H1 (cell line): ENCODE measurements around the gene NAXD. TPM values are rescaled to one million over a fixed set of nuclear protein-coding genes. Genes with fewer than 3 reads are reported as not detected.
"Not testable (repeated sequence)": the region's sequence is repeated elsewhere in the genome, so short reads cannot be mapped to it uniquely, and the experiment has no call there.

Source experiments
- CTCF ChIA-PET: fragments of 300-600 bp; sonication (Branson Sonifier 250); formaldehyde crosslinking; loops from one replicate; lab custom pipeline; 2021; ENCODE audit not compliant: partially characterized antibody; lab: Charles Lee
- POLR2A ChIA-PET: fragments of 300-600 bp; sonication (Branson Sonifier 250); formaldehyde crosslinking; loops from one replicate; lab custom pipeline; 2021; ENCODE audit warnings: inconsistent platforms; ENCODE audit not compliant: partially characterized antibody; lab: Charles Lee
- DNase-seq, 2 experiments: peaks; one replicate each; pipeline versions ENCODE4 v3.0.0 to v3.0.0-alpha.2; 2010 to 2022; ENCODE audit warnings: low spot score in 2 of 2, low read depth in 1 of 2, mixed read lengths in 1 of 2
- FAIRE-seq: peaks from 2 replicates; lab custom pipeline; 2011; peaks lifted over from hg19 to GRCh38; lab: Jason Lieb, UNC
- H2AFZ ChIP-seq: 2 replicates; pipeline ENCODE4 v1.8.1; 2012; ENCODE audit warnings: low read length, inconsistent platforms
- H2AK5ac ChIP-seq: 2 replicates; pipeline ENCODE4 v1.6.1; 2013; ENCODE audit warnings: low read depth, low read length
- H2BK120ac ChIP-seq: replicated peaks from 2 replicates; pipeline ENCODE3; 2013; ENCODE audit warnings: low read depth, low read length, inconsistent platforms
- H2BK12ac ChIP-seq: 2 replicates; pipeline ENCODE4 v1.6.1; 2013; ENCODE audit warnings: low read depth, low read length
- H2BK15ac ChIP-seq: 2 replicates; pipeline ENCODE4 v1.6.1; 2013; ENCODE audit warnings: low read length
- H2BK20ac ChIP-seq: 2 replicates; pipeline ENCODE4 v1.6.1; 2013; ENCODE audit warnings: low read length
- H2BK5ac ChIP-seq: 2 replicates; pipeline ENCODE4 v1.6.1; 2013; ENCODE audit warnings: low read depth, low read length
- H3K14ac ChIP-seq: 2 replicates; pipeline ENCODE4 v1.6.1; 2013; ENCODE audit warnings: inconsistent platforms; ENCODE audit not compliant: insufficient read length
- H3K18ac ChIP-seq: 2 replicates; pipeline ENCODE4 v1.6.1; 2013; ENCODE audit warnings: low read length; ENCODE audit errors: extremely low read depth
- H3K23ac ChIP-seq: 2 replicates; pipeline ENCODE4 v1.6.1; 2013; ENCODE audit warnings: inconsistent platforms; ENCODE audit not compliant: insufficient read length
- H3K23me2 ChIP-seq: 2 replicates; pipeline ENCODE4 v1.6.1; 2013; ENCODE audit warnings: low read depth, low read length
- H3K27ac ChIP-seq: 2 replicates; pipeline ENCODE4 v1.6.1; 2011; ENCODE audit warnings: low read depth, low read length, inconsistent platforms
- H3K27me3 ChIP-seq, 4 experiments: replicated peaks in 1 of 4; 1 replicate in 1 of 4; 2 replicates in 3 of 4; pipeline versions ENCODE4 v1.6.1 to v1.8.1; 2011 to 2013; ENCODE audit warnings: low read length in 3 of 4, mild to moderate bottlenecking in 3 of 4, inconsistent platforms in 2 of 4, mixed read lengths in 2 of 4, moderate library complexity in 1 of 4; ENCODE audit not compliant: control insufficient read depth in 3 of 4, insufficient read depth in 3 of 4; ENCODE audit errors: extremely low read depth in 1 of 4
- H3K36me3 ChIP-seq, 4 experiments: 2 replicates each; pipeline versions ENCODE4 v1.6.1 to v1.8.1; 2011 to 2013; ENCODE audit warnings: mild to moderate bottlenecking in 4 of 4, low read length in 3 of 4, moderate library complexity in 2 of 4, control low read depth in 1 of 4, inconsistent platforms in 1 of 4; ENCODE audit not compliant: insufficient read depth in 4 of 4, control insufficient read depth in 2 of 4
- H3K4ac ChIP-seq: replicated peaks from 2 replicates; pipeline ENCODE3; 2013; ENCODE audit warnings: low read length, low read depth, mixed read lengths, inconsistent platforms; ENCODE audit not compliant: insufficient read length
- H3K4me1 ChIP-seq, 4 experiments: replicated peaks in 1 of 4; 1 replicate in 1 of 4; 2 replicates in 3 of 4; pipeline versions ENCODE4 v1.6.1 to v1.8.1; 2011 to 2013; ENCODE audit warnings: low read length in 3 of 4, inconsistent platforms in 2 of 4, mixed read lengths in 1 of 4; ENCODE audit not compliant: insufficient read depth in 4 of 4, control insufficient read depth in 3 of 4
- H3K4me2 ChIP-seq, 2 experiments: 2 replicates each; pipeline versions ENCODE4 v1.6.1 to v1.8.1; 2011 to 2013; ENCODE audit warnings: low read depth in 2 of 2, low read length in 2 of 2, control low read depth in 1 of 2, inconsistent platforms in 1 of 2, mild to moderate bottlenecking in 1 of 2; ENCODE audit not compliant: insufficient read depth in 1 of 2
- H3K4me3 ChIP-seq, 4 experiments: fragments of 200-600, 300-600 bp in 1 of 4; sonication (generic), shearing (Covaris generic), sonication (Bioruptor Twin) in 1 of 4; 2 replicates each; pipeline versions ENCODE4 v1.5.1 to v1.8.1; 2011 to 2016; ENCODE audit warnings: low read length in 4 of 4, low read depth in 3 of 4, control low read depth in 2 of 4, inconsistent platforms in 2 of 4, mild to moderate bottlenecking in 2 of 4, mixed read lengths in 1 of 4, moderate library complexity in 1 of 4; ENCODE audit not compliant: insufficient read depth in 2 of 4; ENCODE audit errors: extremely low read depth in 1 of 4
- H3K56ac ChIP-seq: replicated peaks from 2 replicates; pipeline ENCODE3; 2013; ENCODE audit warnings: low read depth, mild to moderate bottlenecking, mixed read lengths, low read length, inconsistent platforms; ENCODE audit not compliant: insufficient read length
- H3K79me1 ChIP-seq: 2 replicates; pipeline ENCODE4 v1.6.1; 2013; ENCODE audit warnings: low read depth, low read length, control low read depth
- H3K79me2 ChIP-seq, 2 experiments: 2 replicates each; pipeline versions ENCODE4 v1.6.1 to v1.8.1; 2012 to 2013; ENCODE audit warnings: low read length in 2 of 2, mild to moderate bottlenecking in 2 of 2, inconsistent platforms in 1 of 2; ENCODE audit not compliant: insufficient read depth in 2 of 2, control insufficient read depth in 1 of 2
- H3K9ac ChIP-seq, 4 experiments: replicated peaks in 1 of 4; 1 replicate in 1 of 4; 2 replicates in 3 of 4; pipeline versions ENCODE4 v1.6.1 to v1.8.1; 2011 to 2013; ENCODE audit warnings: low read depth in 3 of 4, low read length in 3 of 4, control low read depth in 2 of 4, mild to moderate bottlenecking in 2 of 4, moderate library complexity in 2 of 4, inconsistent platforms in 1 of 4; ENCODE audit errors: extremely low read depth in 1 of 4
- H3K9me3 ChIP-seq, 2 experiments: 2 replicates each; pipeline versions ENCODE4 v1.6.1 to v1.8.1; 2012 to 2013; ENCODE audit warnings: mild to moderate bottlenecking in 2 of 2, moderate library complexity in 2 of 2, control low read depth in 1 of 2, inconsistent platforms in 1 of 2, low read depth in 1 of 2, low read length in 1 of 2, mixed read lengths in 1 of 2; ENCODE audit not compliant: insufficient read depth in 2 of 2
- H4K20me1 ChIP-seq, 2 experiments: replicated peaks in 1 of 2; 2 replicates each; pipeline versions ENCODE3 to v1.8.1; 2011 to 2013; ENCODE audit warnings: inconsistent platforms in 2 of 2, low read length in 2 of 2, mild to moderate bottlenecking in 1 of 2; ENCODE audit not compliant: insufficient read depth in 2 of 2, control insufficient read depth in 1 of 2
- H4K5ac ChIP-seq: 2 replicates; pipeline ENCODE4 v1.6.1; 2013; ENCODE audit warnings: low read length, low read depth, mixed read lengths, inconsistent platforms; ENCODE audit not compliant: insufficient read length
- H4K8ac ChIP-seq: 2 replicates; pipeline ENCODE4 v1.8.0; 2013; ENCODE audit warnings: mild to moderate bottlenecking, moderate library complexity, low read length, inconsistent platforms; ENCODE audit not compliant: insufficient read depth; ENCODE audit errors: extremely low read depth
- H4K91ac ChIP-seq: replicated peaks from 2 replicates; pipeline ENCODE3; 2013; ENCODE audit warnings: low read length, mixed read lengths, inconsistent platforms; ENCODE audit not compliant: insufficient read length
- WGBS, 2 experiments: shearing (Covaris generic) in 1 of 2; methylation state at CpG; one replicate each; pipeline versions ENCODE4 v1.1.6 to v1.1.7; 2013 to 2015; ENCODE audit warnings: low lambda C conversion rate in 2 of 2, mixed read lengths in 2 of 2, inconsistent platforms in 1 of 2, low coverage in 1 of 2, missing lambda C conversion rate in 1 of 2; ENCODE audit not compliant: insufficient replicate concordance in 2 of 2, insufficient coverage in 1 of 2, insufficient read length in 1 of 2; ENCODE audit errors: extremely low coverage in 1 of 2, missing lambda C conversion rate in 1 of 2; 5-methylcytosine and 5-hydroxymethylcytosine counted together
- polyA plus RNA-seq, 7 experiments: library from polyadenylated mRNA; depleted of rRNA in 3 of 7; stranded (reverse) in 5 of 7; unstranded in 2 of 7; fragments of >200 nt in 5 of 7; fragments of 200-250 nt in 2 of 7; gene quantifications; 1 replicate in 5 of 7; 2 replicates in 1 of 7; 4 replicates in 1 of 7; pipeline versions ENCODE4 v1.2.1 to v1.2.3, GENCODE V29; 2011 to 2013; ENCODE audit warnings: missing spikeins in 2 of 7, mixed read lengths in 2 of 7
- total RNA-seq: library from RNA; stranded (reverse); fragmentation: NEBNext Ultra II Directional; extraction: Animal tissue kit (Norgen Biotek cat#: 25700); gene quantifications from 2 replicates; pipeline ENCODE4 v1.2.1, GENCODE V29; 2021

Gene NAXD
- total and polyA plus RNA-seq, 2 of the 8 experiments (the other 6 are each of a cell fraction or from before 2014, with no cell fraction given) = 25.4 to 35.5 TPM

- H2BK15ac ChIP-seq, H3K79me2 ChIP-seq, H3K23me2 ChIP-seq, H2BK20ac ChIP-seq, H2BK12ac ChIP-seq, FAIRE-seq, H4K91ac ChIP-seq, H3K4me2 ChIP-seq, H3K9ac ChIP-seq, DNase-seq, H2BK120ac ChIP-seq, H3K4me1 ChIP-seq, H4K20me1 ChIP-seq, H3K23ac ChIP-seq, H3K4ac ChIP-seq, H3K14ac ChIP-seq, H4K8ac ChIP-seq, H4K5ac ChIP-seq, POLR2A ChIA-PET, H3K27me3 ChIP-seq, H2AFZ ChIP-seq, H3K56ac ChIP-seq, H2AK5ac ChIP-seq, H3K18ac ChIP-seq, H3K4me3 ChIP-seq, H3K27ac ChIP-seq, H3K79me1 ChIP-seq, H2BK5ac ChIP-seq: not testable (repeated sequence)
- WGBS, 2 experiments = 92% methylated on average over 11 of the region's 11 CpGs; no CpG with 5 or more reads in 1 of the 2 experiments
- Histone ChIP-seq H3K36me3 (peaks cover 0 to 28% (median 15%) of the 10 kb centered on the region in 4 experiments; a peak in 5 of 8 replicates), H3K9me3 (peaks cover 15 to 16% of the 10 kb centered on the region in 2 experiments; a peak in 3 of 4 replicates)
- CTCF ChIA-PET = interaction anchor here (0.8 to 2.5 kb wide), 4 partner anchors 9 to 22 kb away, joined by 3 to 7 read pairs (median 5); no protein-coding TSS in a partner anchor
Observed at GRCh38 chr13:110669814-110670213, 54.5 kb downstream of the NAXD start.
